A673 (cell line): Measurements from ENCODE around the gene NR6A1.

ENCODE experiments used
- EZH2 ChIP-seq: fragments of 200-600 bp; sonication (generic); IDR thresholded peaks from 2 replicates; pipeline ENCODE4 v1.6.1; 2017; ENCODE audit warnings: borderline replicate concordance, low read depth, mild to moderate bottlenecking, mixed read lengths, antibody characterized with exemption, low read length; ENCODE audit not compliant: poor library complexity, severe bottlenecking
- TF ChIP-seq, protein P1 (sequence below): fragments of 300-800, 200-600 bp; sonication (generic); conservative IDR thresholded peaks from 2 replicates; pipeline ENCODE4 v1.5.1; 2017; ENCODE audit warnings: low read depth, mild to moderate bottlenecking, antibody characterized with exemption, low read length, moderate library complexity, mixed read lengths

DNA sequence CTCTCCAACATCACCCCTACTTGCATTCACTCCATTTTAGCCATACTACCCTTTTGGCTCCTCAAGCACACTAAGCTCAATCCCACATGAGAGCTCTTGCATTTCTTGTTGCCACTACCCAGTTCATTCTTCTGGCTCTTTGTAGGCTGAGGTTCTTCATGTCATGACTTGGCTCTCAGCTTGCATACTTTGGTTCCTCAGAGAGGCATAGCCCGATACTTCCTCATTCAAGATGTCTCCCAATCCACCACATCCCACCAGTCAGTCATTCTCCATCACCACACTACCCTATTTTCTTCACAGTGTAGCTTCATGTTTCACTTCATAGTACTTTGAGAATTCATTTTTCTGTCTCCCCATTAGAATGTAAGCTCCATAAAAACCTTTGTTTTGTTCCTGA, 116.7 kb downstream of the NR6A1 start:
- TF ChIP-seq, protein P1, sequence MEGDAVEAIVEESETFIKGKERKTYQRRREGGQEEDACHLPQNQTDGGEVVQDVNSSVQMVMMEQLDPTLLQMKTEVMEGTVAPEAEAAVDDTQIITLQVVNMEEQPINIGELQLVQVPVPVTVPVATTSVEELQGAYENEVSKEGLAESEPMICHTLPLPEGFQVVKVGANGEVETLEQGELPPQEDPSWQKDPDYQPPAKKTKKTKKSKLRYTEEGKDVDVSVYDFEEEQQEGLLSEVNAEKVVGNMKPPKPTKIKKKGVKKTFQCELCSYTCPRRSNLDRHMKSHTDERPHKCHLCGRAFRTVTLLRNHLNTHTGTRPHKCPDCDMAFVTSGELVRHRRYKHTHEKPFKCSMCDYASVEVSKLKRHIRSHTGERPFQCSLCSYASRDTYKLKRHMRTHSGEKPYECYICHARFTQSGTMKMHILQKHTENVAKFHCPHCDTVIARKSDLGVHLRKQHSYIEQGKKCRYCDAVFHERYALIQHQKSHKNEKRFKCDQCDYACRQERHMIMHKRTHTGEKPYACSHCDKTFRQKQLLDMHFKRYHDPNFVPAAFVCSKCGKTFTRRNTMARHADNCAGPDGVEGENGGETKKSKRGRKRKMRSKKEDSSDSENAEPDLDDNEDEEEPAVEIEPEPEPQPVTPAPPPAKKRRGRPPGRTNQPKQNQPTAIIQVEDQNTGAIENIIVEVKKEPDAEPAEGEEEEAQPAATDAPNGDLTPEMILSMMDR, result no peak
- no peak for TF ChIP-seq EZH2
